A549 (cell line): ENCODE data around the gene HBA2. TPM values are rescaled to one million over a fixed set of nuclear protein-coding genes. Genes with fewer than 3 reads are reported as not detected.

Experiments used
- ATAC-seq, 2 experiments: fragments of 200-7000 bp in 1 of 2; fragments of >200 bp in 1 of 2; cut with Nextera tagmentation in 1 of 2; cut with Tn5 transposase in 1 of 2; 3 replicates each; pipeline versions ENCODE4 v1.8.0 to v1.9.1; 2018 to 2020; ENCODE audit warnings: mild to moderate bottlenecking in 1 of 2, moderate library complexity in 1 of 2
- CTCF ChIA-PET: fragments of 300-600 bp; sonication (Branson Sonifier 250); formaldehyde crosslinking; extraction: SDS; loops from one replicate; lab custom pipeline; 2021; ENCODE audit warnings: antibody characterized with exemption, inconsistent platforms; lab: Yijun Ruan, JAX
- POLR2A ChIA-PET: fragments of 350-600 bp; formaldehyde crosslinking; extraction: SDS; loops from one replicate; lab custom pipeline; 2021; ENCODE audit warnings: antibody characterized with exemption, inconsistent platforms; lab: Yijun Ruan, JAX
- DNase-seq, 2 experiments: peaks; one replicate each; pipeline versions ENCODE4 v3.0.0 to v3.0.0-alpha.2; 2011 to 2016; ENCODE audit warnings: low read depth in 1 of 2, low spot score in 1 of 2
- FAIRE-seq: peaks from 2 replicates; lab custom pipeline; 2011; peaks lifted over from hg19 to GRCh38; lab: Jason Lieb, UNC
- H3K27ac ChIP-seq, 2 experiments: fragments of >200 bp; sonication (Bioruptor Twin); formaldehyde crosslinking; 3 replicates each; pipeline ENCODE4 v1.5.1; 2016 to 2017
- H3K4me1 ChIP-seq: fragments of >200 bp; sonication (Bioruptor Twin); formaldehyde crosslinking; 3 replicates; pipeline ENCODE4 v1.6.1; 2016
- H3K4me2 ChIP-seq: fragments of >200 bp; sonication (Bioruptor Twin); formaldehyde crosslinking; 3 replicates; pipeline ENCODE4 v1.6.1; 2016
- H3K4me3 ChIP-seq: fragments of >200 bp; sonication (Bioruptor Twin); formaldehyde crosslinking; 3 replicates; pipeline ENCODE4 v1.5.1; 2016
- H3K9me3 ChIP-seq: fragments of >200 bp; sonication (Bioruptor Twin); formaldehyde crosslinking; 3 replicates; pipeline ENCODE4 v1.6.1; 2016
- CEBPB ChIP-seq, 2 experiments: fragments of >200 bp in 1 of 2; sonication (Bioruptor Twin) in 1 of 2; formaldehyde crosslinking in 1 of 2; IDR thresholded peaks; 2 replicates each; pipeline ENCODE4 v1.6.1; 2012 to 2016
- CHD2 ChIP-seq: fragments of 150-350 bp; IDR thresholded peaks from 2 replicates; pipeline ENCODE4 v1.6.1; 2014; ENCODE audit warnings: low read length; ENCODE audit not compliant: partially characterized antibody
- E2F6 ChIP-seq: IDR thresholded peaks from 2 replicates; pipeline ENCODE4 v1.6.1; 2012; ENCODE audit warnings: low read depth, borderline replicate concordance
- EP300 ChIP-seq, 2 experiments: fragments of >200 bp; sonication (Bioruptor Twin); formaldehyde crosslinking; IDR thresholded peaks; 2 replicates in 1 of 2; 3 replicates in 1 of 2; pipeline ENCODE4 v1.6.1; 2016 to 2017
- ESRRA ChIP-seq: fragments of 150-350 bp; IDR thresholded peaks from 2 replicates; pipeline ENCODE4 v1.6.1; 2014; ENCODE audit warnings: mild to moderate bottlenecking, low read length, borderline replicate concordance
- FOSL2 ChIP-seq, 2 experiments: fragments of 450-650 bp in 1 of 2; fragments of >200 bp in 1 of 2; sonication (Bioruptor Twin) in 1 of 2; formaldehyde crosslinking; IDR thresholded peaks; 2 replicates each; pipeline versions ENCODE4 v1.5.0 to v1.6.1; 2016 to 2020; ENCODE audit warnings: mild to moderate bottlenecking in 1 of 2, moderate library complexity in 1 of 2
- FOXS1 ChIP-seq: fragments of 250-450 bp; sonication (Bioruptor Pico); IDR thresholded peaks from 2 replicates; pipeline ENCODE4 v1.5.0; 2020; ENCODE audit warnings: mild to moderate bottlenecking, moderate library complexity
- HDAC2 ChIP-seq: fragments of 200-600 bp; sonication (generic); IDR thresholded peaks from 2 replicates; pipeline ENCODE4 v1.6.1; 2016
- HES2 ChIP-seq: fragments of >200 bp; sonication (Bioruptor Twin); formaldehyde crosslinking; IDR thresholded peaks from 2 replicates; pipeline ENCODE4 v1.6.1; 2016
- HEYL ChIP-seq: fragments of 250-450 bp; sonication (Bioruptor Pico); IDR thresholded peaks from 2 replicates; pipeline ENCODE4 v1.8.0; 2021; ENCODE audit warnings: mild to moderate bottlenecking, moderate library complexity
- HOXA7 ChIP-seq: fragments of 250-450 bp; sonication (Bioruptor Pico); IDR thresholded peaks from 2 replicates; pipeline ENCODE4 v1.5.0; 2020; ENCODE audit warnings: mild to moderate bottlenecking, moderate library complexity
- HOXB13 ChIP-seq: fragments of 250-450 bp; sonication (Bioruptor Pico); IDR thresholded peaks from 2 replicates; pipeline ENCODE4 v1.5.0; 2020; ENCODE audit warnings: low read depth, mild to moderate bottlenecking, moderate library complexity
- JUNB ChIP-seq: fragments of >200 bp; sonication (Bioruptor Twin); formaldehyde crosslinking; IDR thresholded peaks from 2 replicates; pipeline ENCODE4 v1.6.1; 2016
- MYC ChIP-seq: IDR thresholded peaks from 2 replicates; pipeline ENCODE4 v1.6.1; 2012; ENCODE audit warnings: mild to moderate bottlenecking, inconsistent platforms, low read length, improper control_type of control experiment, borderline replicate concordance
- PHF8 ChIP-seq: fragments of 200-600 bp; sonication (generic); IDR thresholded peaks from 2 replicates; pipeline ENCODE4 v1.6.1; 2016; ENCODE audit warnings: low read depth, mild to moderate bottlenecking, antibody characterized with exemption, moderate library complexity, borderline replicate concordance
- POLR2A ChIP-seq: IDR thresholded peaks from 2 replicates; pipeline ENCODE4 v1.6.1; 2012; ENCODE audit warnings: mild to moderate bottlenecking, low read length
- POLR2AphosphoS2 ChIP-seq: conservative IDR thresholded peaks from 2 replicates; pipeline ENCODE4 v1.6.1; 2012; ENCODE audit warnings: low read length, improper control_type of control experiment, inconsistent platforms
- RCOR1 ChIP-seq: fragments of 150-350 bp; IDR thresholded peaks from 2 replicates; pipeline ENCODE4 v1.6.1; 2014; ENCODE audit warnings: antibody characterized with exemption, low read length, low read depth
- RNF2 ChIP-seq: fragments of 200-600 bp; sonication (generic); IDR thresholded peaks from 2 replicates; pipeline ENCODE4 v1.6.1; 2016; ENCODE audit warnings: low read depth, mild to moderate bottlenecking, antibody characterized with exemption, moderate library complexity, borderline replicate concordance
- SREBF2 ChIP-seq: fragments of 450-650 bp; IDR thresholded peaks from 2 replicates; pipeline ENCODE4 v1.6.1; 2014; ENCODE audit warnings: mild to moderate bottlenecking, moderate library complexity
- USF2 ChIP-seq: fragments of 450-650 bp; IDR thresholded peaks from 2 replicates; pipeline ENCODE4 v1.6.1; 2014; ENCODE audit warnings: antibody characterized with exemption
- WGBS: methylation state at CpG from one replicate; pipeline ENCODE4 v1.1.6; 2017; ENCODE audit errors: missing lambda C conversion rate; 5-methylcytosine and 5-hydroxymethylcytosine counted together
- polyA plus RNA-seq, 4 experiments: library from polyadenylated mRNA; depleted of rRNA in 3 of 4; stranded (reverse); fragments of >200 nt; fragmentation: RNase III in 1 of 4; extraction: RNeasy Plus Mini Kit Qiagen cat#74134 plus additional on column Dnase treatment in 1 of 4; gene quantifications; 2 replicates in 3 of 4; 3 replicates in 1 of 4; pipeline ENCODE4 v1.2.3, GENCODE V29; 2011 to 2017

The HBA2 gene
- polyA plus RNA-seq, 2 of the 4 experiments (the other 2 are of a cell fraction): 0.23 to 0.26 TPM

- TF ChIP-seq USF2 (no peak), MYC (no peak), HOXA7 (CRISPR knock-in tag) (no peak), POLR2A (no peak), E2F6 (no peak)
These were observed 4.7 kb downstream of the HBA2 start (continued) for GRCh38 chr16:177394-177822.

GRCh38 chr16:177981-178667, 5.4 kb downstream of the HBA2 start:
- Histone ChIP-seq H3K4me1 (peaks cover 9% of the 10 kb centered on the region; the same call in 1 of the 3 replicates), H3K4me2 (no peak overlapping the region), H3K9me3 (no peaks in the 10 kb centered on the region), H3K27ac (no peak overlapping the region)
- 67% methylated on average over 6 of the region's 11 CpGs for WGBS
- no peak for FAIRE-seq
- ChIA-PET CTCF (interaction anchor here (0.6 to 2.1 kb wide), 6 partner anchors 49 to 184 kb away, joined by 3 to 10 read pairs (median 4); no protein-coding TSS in a partner anchor), POLR2A (interaction anchor here (0.7 kb wide), 1 partner anchor 81 kb away, joined by 5 read pairs; no protein-coding TSS in a partner anchor)
- TF ChIP-seq POLR2A (no peak), EP300 (IDR thresholded peaks at IDR 0.05) (no peak), CHD2 (no peak), POLR2AphosphoS2 (no peak), HOXB13 (no peak), MYC (no peak), CEBPB (IDR thresholded peaks at IDR 0.05) (no peak), RCOR1 (no peak), SREBF2 (no peak), PHF8 (no peak), FOXS1 (no peak), JUNB (no peak), HES2 (no peak), HEYL (CRISPR knock-in tag) (no peak), HDAC2 (no peak), ESRRA (no peak), HOXA7 (CRISPR knock-in tag) (no peak)
- TF ChIP-seq, all 56 proteins: peak for 0
- DNase-seq: no peak
- H3K4me3 ChIP-seq: no peak overlapping the region
- ATAC-seq: no peak

GRCh38 chr16:178668-179015, 6.0 kb downstream of the HBA2 start:
- no peak for DNase-seq
- no peak for ATAC-seq
- Histone ChIP-seq H3K27ac (no peak overlapping the region), H3K9me3 (no peaks in the 10 kb centered on the region), H3K4me3 (no peak overlapping the region), H3K4me1 (peaks cover 9% of the 10 kb centered on the region; the same call in 1 of the 3 replicates)
- CTCF ChIA-PET: interaction anchor here (0.6 to 5.8 kb wide), 6 partner anchors 10 to 184 kb away, joined by 3 to 88 read pairs (median 4); partner anchors contain the start of gene HBM
- WGBS: 89% methylated on average over 11 of the region's 11 CpGs
- TF ChIP-seq FOSL2 (IDR thresholded peaks at IDR 0.05): no peak
- TF ChIP-seq FOSL2 (CRISPR knock-in tag; IDR thresholded peaks at IDR 0.05): peak; percentile 13; the same call in 1 of the 2 replicates
- no peak for TF ChIP-seq RNF2
- TF ChIP-seq, all 56 proteins: peak for 1
- no peak overlapping the region for H3K4me2 ChIP-seq
- POLR2A ChIA-PET: no interaction called here
- FAIRE-seq: no peak
